Activated CD4-positive, CD25-positive, alpha-beta regulatory T cell treated with anti-CD3 and anti-CD28 coated beads, Interleukin-2, amount 50 U/mL, for 72 hours (primary cell): ENCODE results near the gene GLB1L.
A peak's percentile ranks its signal among the peaks of the same experiment; 100 is the strongest.

Source experiments
- DNase-seq: peaks from one replicate; pipeline ENCODE4 v3.0.0; 2021

GLB1L gene

GRCh38 chr2:219220652-219221402, 24.4 kb downstream of the GLB1L start:
- no peak for DNase-seq

DNA sequence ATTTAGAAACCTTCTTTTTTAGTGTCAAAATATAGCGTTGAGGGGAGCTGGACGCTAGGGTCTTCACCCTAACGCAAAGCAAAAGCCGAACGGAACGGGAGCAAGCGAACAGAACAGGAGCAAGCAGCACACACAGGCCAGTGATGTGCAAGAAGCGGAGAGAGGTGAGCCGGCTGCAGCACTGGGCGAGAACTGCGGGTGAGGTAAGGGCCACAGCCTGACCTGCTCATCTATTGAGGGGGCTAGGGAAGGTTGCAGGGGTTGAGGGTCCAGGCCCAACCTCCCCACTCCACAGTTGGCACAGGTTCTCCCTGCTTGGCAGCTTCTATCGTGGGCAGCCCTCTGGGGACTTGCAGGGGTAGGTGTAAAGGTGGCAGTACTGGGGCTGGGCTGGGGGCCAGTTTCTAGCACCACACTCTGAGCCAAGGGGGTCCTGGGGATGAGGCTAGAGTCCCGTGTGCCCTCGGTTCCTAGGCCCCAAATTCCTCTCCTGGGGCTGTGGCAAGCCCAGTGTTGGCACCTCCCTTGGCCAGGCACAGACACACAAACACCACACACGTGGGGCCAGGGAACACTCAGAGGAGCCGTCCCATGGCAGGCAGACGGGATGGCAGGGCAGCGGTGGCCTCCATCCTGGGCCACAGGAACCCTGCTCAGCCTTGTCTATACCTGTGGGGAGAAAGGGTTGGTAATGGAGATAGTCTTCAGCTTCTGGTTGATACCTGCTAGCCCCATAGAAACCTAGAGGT, 25.3 kb downstream of the GLB1L start:
- DNase-seq, result no peak

DNA sequence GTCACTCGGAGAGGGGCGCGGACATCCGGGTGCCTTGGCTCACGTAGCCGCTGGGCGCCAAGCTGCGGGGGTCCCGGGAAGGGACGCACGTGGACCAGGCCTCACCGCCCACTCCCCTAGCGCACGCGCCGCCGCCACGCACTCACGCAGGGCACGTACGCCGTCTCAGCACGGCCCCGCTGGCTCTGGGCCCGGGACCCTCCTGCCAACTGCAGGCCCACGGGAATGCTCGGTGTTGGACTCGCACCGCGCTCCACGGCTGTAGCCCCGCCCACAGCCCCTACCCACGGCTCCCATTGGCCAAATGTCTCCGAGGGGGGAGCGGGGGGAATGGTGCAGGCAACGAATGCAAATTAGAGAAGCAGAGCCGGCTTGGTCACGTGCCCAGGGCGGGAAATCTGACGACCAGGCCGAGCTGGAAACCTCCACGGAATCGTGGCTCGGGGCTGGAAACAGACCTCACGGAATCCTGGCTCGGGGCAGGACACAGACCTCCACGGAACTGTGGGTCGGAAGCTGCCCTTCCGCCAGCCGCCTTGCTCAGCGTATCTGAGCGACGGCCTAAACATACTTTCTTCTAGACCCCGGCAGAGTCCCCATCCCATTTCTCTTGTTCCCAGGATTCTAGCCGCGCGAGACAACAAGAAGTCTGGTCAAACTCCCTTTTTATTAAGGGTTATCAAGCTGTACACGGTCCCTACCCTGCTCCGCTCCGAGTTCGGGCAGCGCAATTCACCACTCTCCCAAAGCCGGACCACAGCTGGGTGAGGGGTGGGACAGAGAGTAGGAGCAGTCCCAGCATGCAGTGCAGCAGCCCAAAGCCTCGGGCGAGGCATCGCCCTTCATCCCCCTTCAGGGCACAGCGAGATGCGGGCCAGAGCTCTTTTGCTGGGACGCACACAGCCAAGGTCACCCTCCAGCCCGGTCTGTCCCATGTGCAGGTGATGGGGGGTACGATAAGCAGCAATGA, 26.2 kb downstream of the GLB1L start, which contains the start of gene ABCB6:
ABCB6 (minus strand) TSS at position 227 of the 970 bp plus-strand sequence. CDS start 285 bp downstream, outside the sequence.
- peak; percentile 88 for DNase-seq

DNA sequence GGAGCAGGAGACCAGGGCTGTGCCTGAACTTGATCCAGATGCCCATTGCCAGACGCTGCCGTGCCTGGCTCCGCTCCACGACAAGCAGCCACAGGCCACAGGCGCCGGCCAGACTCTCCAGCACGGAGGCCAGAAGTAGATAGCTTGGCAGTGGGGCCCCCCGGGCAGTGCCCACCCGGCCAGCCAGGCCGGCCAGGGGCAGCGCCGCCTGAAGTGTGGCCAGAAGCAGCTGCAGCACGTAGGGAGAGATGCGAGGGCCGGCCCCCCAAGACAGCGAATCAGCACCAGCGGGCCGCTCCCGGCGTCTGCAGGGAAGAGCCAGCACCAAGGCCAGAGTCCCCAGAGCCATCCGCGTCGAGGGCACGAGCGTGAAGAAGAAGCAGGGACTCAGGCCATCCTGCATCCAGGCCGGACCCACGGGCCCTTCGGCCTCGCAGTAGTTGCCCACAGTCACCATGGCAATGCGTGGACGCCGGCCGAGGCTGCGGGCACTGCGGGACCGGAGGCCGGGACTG, 27.0 kb downstream of the GLB1L start:
- no peak for DNase-seq

- DNase-seq, result no peak
Measured at GRCh38 chr2:219216535-219216915, 28.7 kb downstream of the GLB1L start.

GRCh38 chr2:219215871-219216534, 29.2 kb downstream of the GLB1L start:
- no peak for DNase-seq

DNA sequence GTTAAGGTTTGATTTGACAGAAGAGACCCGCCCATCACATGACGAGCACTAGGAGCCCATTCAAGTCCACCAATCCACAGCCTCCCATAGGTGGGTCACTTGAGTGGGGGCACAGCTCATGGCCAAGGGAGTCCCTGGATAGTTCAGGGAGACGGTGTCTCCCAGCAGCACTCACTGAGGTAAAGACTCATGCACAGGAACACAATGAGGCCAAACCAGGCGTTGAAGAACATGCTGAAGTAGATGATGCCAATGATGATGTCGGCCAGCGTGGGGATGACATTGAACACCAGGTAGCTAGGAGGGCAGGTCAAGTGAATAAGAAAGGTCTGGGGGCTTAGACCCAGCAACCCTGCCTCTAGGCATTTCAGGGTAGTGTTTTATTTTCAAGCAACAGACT, 30.5 kb downstream of the GLB1L start:
- no peak for DNase-seq

DNA sequence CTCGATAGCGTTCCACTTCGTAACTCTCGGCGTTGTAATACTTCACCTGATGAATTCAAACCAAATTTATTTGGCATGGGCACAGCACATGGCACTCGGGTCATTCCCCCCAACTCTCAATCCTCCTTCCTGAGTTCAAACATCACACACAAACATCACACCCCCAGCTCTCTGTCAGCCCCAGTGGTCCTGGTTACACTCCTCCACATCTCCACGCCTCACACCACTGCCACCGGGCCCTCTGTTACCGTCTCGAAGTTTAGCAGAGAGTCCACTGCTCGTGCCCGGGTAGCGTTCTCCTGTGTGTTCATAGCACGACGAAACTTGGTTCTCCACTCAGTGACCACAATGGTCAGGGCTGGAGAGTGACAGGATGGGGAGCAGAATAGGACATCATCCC, 31.1 kb downstream of the GLB1L start:
- DNase-seq, result no peak

- no peak for DNase-seq
Measured at GRCh38 chr2:219213486-219214071, 31.7 kb downstream of the GLB1L start.

- no peak for DNase-seq
Measured at GRCh38 chr2:219213026-219213415, 32.2 kb downstream of the GLB1L start.

GRCh38 chr2:219210886-219211362, 34.3 kb downstream of the GLB1L start:
- DNase-seq, result no peak

- DNase-seq, result no peak
Measured at GRCh38 chr2:219210196-219210885, 34.9 kb downstream of the GLB1L start.

DNA sequence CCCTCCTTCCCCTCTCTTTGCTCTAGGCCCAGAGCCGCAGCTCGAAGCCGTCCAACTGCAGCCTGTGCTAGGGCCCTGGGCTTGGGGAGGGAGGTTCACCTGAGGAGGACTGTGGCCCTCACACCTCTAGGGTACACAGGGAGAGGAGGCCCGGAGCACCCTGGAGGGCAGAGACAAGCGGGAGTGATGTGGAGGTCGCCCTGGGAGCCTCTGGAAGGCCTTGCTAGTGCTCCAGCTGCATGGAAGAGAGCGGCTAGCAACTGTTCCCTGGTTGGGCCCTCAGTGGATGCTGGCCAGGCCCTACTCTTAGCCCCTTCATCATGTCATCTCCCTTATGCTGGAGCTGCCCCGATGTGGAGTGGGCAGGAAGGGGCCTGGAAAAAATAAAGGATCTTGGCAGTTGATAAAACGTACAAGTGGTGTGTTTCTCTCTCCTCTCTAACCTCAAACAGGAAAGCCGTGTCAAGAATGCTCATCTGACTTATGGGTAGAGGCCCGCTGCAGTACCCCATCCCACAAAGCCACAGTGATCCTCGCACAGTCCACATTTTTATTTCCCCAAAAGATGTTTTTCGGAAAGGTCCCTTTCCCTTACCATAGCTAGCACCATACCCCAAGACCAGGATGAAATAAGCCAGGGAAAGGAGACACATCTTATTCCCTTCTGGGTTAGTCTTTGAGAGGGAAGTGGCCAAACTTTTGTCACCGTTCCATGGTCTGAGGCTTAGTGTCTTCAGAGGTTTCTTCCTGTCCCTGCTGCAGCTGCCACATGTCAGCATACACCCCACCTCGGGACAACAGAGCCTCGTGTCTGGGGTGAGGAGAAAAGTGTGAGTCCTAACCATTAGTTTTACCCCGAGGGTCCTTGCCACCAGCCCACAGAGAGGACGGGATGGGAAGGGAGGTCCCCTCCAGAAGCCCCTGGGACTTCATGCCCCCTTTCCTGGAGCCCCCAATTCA, 35.7 kb downstream of the GLB1L start:
- DNase-seq, result no peak

GRCh38 chr2:219207884-219208740, 37.1 kb downstream of the GLB1L start:
- DNase-seq, result no peak

GRCh38 chr2:219207134-219207883, 37.9 kb downstream of the GLB1L start:
- DNase-seq, result no peak

DNA sequence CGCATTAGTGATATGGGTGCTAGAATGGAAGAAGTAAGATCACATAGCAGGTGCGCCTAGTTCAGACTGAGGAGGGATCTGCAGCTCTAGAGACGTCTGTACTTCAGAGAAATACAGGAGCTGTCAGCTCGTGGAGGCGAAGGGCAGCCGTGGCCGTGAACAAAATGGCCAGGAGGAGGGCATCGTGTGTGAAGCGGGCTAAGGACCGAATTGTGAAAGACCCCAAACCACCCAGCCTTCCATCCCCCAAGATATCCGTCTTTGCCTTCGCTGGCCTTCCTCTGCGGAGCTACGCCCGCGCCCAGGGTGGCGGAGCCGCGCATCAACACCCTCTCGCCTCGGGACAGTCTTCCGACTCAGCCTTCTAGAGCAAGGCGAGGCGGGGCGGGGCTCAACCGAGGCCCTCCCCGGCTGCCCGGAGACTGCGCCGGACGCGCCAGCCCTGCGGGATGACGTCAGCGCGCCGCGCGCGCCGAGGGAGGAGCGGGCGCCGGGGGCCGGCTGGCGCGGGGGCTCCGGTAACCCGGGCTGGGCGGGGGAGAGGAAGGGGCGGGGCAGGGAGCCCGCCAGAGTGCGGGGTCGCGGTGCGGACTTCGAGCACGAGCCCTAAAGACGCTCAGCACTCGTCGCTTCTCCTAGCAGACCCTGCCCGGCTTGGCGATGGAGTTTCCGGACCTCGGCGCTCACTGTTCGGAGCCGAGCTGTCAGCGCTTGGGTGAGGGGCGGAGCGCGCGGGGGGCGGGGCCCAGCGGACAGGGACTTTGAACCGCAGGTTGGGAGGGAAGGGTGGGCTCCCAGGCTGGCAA, 38.7 kb downstream of the GLB1L start, which contains the start of gene ZFAND2B:
ZFAND2B (plus strand) TSS at position 455 of the 806 bp plus-strand sequence; CDS start at position 661, 206 bp downstream.
- peak; percentile 97 for DNase-seq

GRCh38 chr2:219205981-219206327, 39.3 kb downstream of the GLB1L start:
- no peak for DNase-seq
